ENCODE data around the gene PTPRS.

PTPRS gene

DNA sequence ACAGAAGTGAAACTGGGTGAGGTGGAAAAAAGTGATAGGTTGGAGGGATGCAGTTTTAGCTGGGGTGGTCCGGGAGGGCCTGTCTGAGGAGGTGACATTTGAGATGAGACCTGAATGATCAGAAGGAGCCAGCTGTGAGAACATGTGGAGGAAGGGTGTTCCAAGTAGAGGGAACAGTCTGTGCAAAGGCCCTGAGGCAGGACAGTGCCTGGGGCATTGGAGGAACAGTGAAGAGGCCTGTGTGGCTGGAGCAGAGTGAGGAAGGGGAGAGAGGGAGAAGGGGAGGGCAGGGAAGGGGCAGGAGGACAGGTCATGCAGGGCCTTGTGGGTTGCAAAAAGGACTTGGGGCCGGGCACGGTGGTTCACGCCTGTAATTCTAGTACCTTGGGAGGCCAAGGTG lies 36.3 kb upstream of the PTPRS start:
- Histone ChIP-seq H3K36me3 (no peaks in the 10 kb centered on the region), H3K27me3 (no peaks in the 10 kb centered on the region), H3K4me1 (no peaks in the 10 kb centered on the region), H3K4me3 (ENCODE audit: low read depth, low read length) (no peak overlapping the region), H3K9me3 (peaks cover 3% of the 10 kb centered on the region; the same call in 1 of the 2 replicates)
- TF ChIP-seq, protein P1, sequence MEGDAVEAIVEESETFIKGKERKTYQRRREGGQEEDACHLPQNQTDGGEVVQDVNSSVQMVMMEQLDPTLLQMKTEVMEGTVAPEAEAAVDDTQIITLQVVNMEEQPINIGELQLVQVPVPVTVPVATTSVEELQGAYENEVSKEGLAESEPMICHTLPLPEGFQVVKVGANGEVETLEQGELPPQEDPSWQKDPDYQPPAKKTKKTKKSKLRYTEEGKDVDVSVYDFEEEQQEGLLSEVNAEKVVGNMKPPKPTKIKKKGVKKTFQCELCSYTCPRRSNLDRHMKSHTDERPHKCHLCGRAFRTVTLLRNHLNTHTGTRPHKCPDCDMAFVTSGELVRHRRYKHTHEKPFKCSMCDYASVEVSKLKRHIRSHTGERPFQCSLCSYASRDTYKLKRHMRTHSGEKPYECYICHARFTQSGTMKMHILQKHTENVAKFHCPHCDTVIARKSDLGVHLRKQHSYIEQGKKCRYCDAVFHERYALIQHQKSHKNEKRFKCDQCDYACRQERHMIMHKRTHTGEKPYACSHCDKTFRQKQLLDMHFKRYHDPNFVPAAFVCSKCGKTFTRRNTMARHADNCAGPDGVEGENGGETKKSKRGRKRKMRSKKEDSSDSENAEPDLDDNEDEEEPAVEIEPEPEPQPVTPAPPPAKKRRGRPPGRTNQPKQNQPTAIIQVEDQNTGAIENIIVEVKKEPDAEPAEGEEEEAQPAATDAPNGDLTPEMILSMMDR (IDR thresholded peaks at IDR 0.05; ENCODE audit: low read depth, low read length), result no peak
- no peak for DNase-seq

DNA sequence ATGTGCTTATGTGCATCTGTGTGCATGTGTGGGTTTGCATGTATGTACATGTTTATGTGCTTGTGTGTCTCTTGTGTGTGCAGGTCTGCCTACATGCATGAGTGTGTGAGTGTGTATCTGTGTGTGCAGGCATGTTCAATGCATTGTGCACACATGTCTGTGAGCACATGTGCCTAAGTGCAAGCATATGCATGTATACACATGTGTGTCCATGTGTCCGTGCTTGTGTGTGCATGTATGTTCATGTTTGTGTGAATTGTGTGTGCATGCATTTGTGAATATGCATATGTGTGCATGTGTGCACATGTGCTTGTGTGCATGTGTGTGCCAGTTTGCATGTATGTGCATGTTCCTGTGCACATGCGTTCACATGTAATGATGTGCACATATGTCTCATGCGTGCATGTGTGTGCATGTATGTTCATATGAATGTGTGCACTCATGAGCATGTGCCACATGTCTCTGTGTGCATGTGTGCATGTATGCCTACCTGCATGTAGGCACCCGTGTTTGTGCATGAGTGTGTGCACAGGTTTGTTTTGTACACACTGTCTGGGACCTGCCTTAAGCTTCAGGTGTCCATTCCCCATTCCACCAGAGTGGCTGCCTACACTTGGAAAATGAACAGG lies 32.1 kb upstream of the PTPRS start:
- TF ChIP-seq, protein P1 (IDR thresholded peaks at IDR 0.05; ENCODE audit: low read depth, low read length), result no peak
- H3K36me3 ChIP-seq, result no peaks in the 10 kb centered on the region
- H3K27me3 ChIP-seq, result no peaks in the 10 kb centered on the region
- H3K9me3 ChIP-seq, result no peaks in the 10 kb centered on the region
- no peaks in the 10 kb centered on the region for H3K4me1 ChIP-seq
- H3K4me3 ChIP-seq (ENCODE audit: low read depth, low read length), result no peak overlapping the region
- DNase-seq, result no peak

DNA sequence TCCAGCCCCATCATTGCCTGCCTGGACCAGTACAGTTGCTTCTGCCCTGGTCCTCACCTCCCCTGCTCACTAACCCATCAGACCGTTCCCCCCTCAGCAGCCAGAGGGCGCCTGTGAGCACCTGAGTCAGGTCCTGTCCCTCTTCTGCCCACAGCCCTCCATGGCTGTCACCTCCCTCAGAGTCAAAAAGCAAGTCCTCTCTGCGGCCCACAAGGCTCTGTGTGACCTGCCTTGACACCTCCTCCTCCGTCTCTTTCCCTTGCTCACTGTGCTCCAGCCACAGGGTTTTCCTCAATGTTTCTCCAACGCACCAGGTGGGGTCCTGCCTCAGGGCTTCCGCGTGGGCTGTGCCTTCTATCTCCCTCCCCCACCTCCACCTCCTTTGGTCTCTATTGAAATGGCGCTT lies 29.4 kb upstream of the PTPRS start:
- peak; percentile 78 for DNase-seq
- H3K36me3 ChIP-seq, result no peaks in the 10 kb centered on the region
- no peak overlapping the region for H3K4me3 ChIP-seq (ENCODE audit: low read depth, low read length)
- no peaks in the 10 kb centered on the region for H3K4me1 ChIP-seq
- TF ChIP-seq, protein P1 (IDR thresholded peaks at IDR 0.05; ENCODE audit: low read depth, low read length), result peak; percentile 80
- no peaks in the 10 kb centered on the region for H3K27me3 ChIP-seq
- no peaks in the 10 kb centered on the region for H3K9me3 ChIP-seq

- H3K4me1 ChIP-seq, result no peaks in the 10 kb centered on the region
- H3K27me3 ChIP-seq, result no peaks in the 10 kb centered on the region
- no peak for DNase-seq
- H3K4me3 ChIP-seq (ENCODE audit: low read depth, low read length), result no peak overlapping the region
- TF ChIP-seq, protein P1 (IDR thresholded peaks at IDR 0.05; ENCODE audit: low read depth, low read length), result no peak
- H3K36me3 ChIP-seq, result no peaks in the 10 kb centered on the region
- no peaks in the 10 kb centered on the region for H3K9me3 ChIP-seq
These were observed 28.7 kb upstream of the PTPRS start for GRCh38 chr19:5369304-5369703.

DNA sequence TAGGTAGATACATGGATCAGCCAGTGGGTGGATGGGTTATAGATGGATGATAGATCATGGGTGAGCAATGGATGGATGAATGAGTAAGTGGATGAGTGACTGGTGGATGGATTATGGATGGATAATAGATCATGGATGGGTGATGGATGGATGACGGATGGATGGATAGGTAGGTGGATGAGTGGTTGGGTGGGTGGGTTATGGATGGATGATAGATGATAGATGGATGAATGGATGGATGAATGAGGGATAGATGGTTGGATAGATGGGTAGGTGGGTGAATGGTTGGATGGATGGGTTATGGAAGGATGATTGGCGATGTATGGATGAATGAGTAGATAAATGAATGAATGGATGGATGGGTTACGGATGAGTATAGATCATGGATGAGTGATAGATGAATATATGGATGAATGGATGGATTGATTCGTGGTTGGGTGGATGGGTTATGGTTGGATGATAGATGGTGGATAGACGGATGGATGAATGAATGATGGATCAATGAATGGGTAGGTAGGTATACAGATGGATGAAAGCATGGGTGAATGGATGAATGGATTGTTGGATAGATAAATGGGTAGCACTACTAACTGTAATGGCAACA lies 27.0 kb upstream of the PTPRS start:
- Histone ChIP-seq H3K4me1 (no peaks in the 10 kb centered on the region), H3K4me3 (ENCODE audit: low read depth, low read length) (no peak overlapping the region), H3K9me3 (no peaks in the 10 kb centered on the region), H3K27me3 (no peaks in the 10 kb centered on the region), H3K36me3 (no peaks in the 10 kb centered on the region)
- TF ChIP-seq, protein P1 (IDR thresholded peaks at IDR 0.05; ENCODE audit: low read depth, low read length), result no peak
- no peak for DNase-seq

GRCh38 chr19:5365905-5366304 lies 25.3 kb upstream of the PTPRS start:
- Histone ChIP-seq H3K27me3 (no peaks in the 10 kb centered on the region), H3K36me3 (no peaks in the 10 kb centered on the region), H3K9me3 (no peaks in the 10 kb centered on the region), H3K4me1 (no peaks in the 10 kb centered on the region), H3K4me3 (ENCODE audit: low read depth, low read length) (no peak overlapping the region)
- no peak for DNase-seq
- TF ChIP-seq, protein P1 (IDR thresholded peaks at IDR 0.05; ENCODE audit: low read depth, low read length), result no peak

All from BE2C (cell line).